ENCODE measurements around the gene S100Z. TPM values are rescaled to one million over a fixed set of nuclear protein-coding genes. Genes with fewer than 3 reads are reported as not detected.

The S100Z gene
- total and polyA plus RNA-seq, 2 of the 8 experiments (the other 6 are each of a cell fraction or from before 2014, with no cell fraction given) = 0.30 TPM; not detected in 1

DNA sequence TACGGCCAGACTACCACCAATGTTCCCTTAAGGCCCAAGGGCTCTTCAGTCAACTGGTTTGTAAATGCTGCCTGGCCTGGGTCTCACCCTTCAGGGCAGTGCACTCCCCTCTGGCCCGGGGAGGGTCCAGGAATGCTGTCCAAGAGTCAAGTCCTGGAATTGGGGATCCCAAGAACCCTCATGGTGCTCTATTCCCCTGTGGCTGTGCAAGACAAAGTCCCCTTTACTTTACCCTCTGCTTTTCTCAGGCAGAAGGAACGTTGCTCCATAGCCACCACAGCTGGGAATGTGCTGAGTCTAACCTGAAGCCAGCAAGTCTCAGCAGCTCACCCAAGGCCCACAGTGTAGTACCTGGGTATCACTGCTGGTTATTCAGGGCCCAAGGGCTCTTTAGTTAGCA lies 51.7 kb downstream of the S100Z start (continued):
- TF ChIP-seq ATF3 (IDR thresholded peaks at IDR 0.05; ENCODE audit: insufficient read depth, low read depth, low read length) (no peak), TEAD4 (IDR thresholded peaks at IDR 0.05; ENCODE audit: low read depth, low read length) (no peak), MAFK (IDR thresholded peaks at IDR 0.05; ENCODE audit: low read depth, low read length) (no peak)
